OCI-LY3 (cell line): ENCODE results near the gene CTNNA3.

Experiments
- H2AFZ ChIP-seq: fragments of 200-600, 300-600 bp; shearing (Covaris generic); 2 replicates; pipeline ENCODE4 v1.6.0; 2014; ENCODE audit warnings: antibody characterized with exemption, low read depth, low read length
- H3K27ac ChIP-seq: fragments of 200-600, 300-600 bp; sonication (generic); 2 replicates; pipeline ENCODE4 v1.5.1; 2014; ENCODE audit warnings: mild to moderate bottlenecking, low read length, moderate library complexity, mixed read lengths
- H3K27me3 ChIP-seq: fragments of 200-600, 300-600 bp; sonication (generic); 2 replicates; pipeline ENCODE4 v1.6.1; 2014; ENCODE audit warnings: low read depth, low read length, mixed read lengths
- H3K36me3 ChIP-seq: fragments of 200-600, 300-600 bp; sonication (generic); replicated peaks from 2 replicates; pipeline ENCODE3; 2014; ENCODE audit warnings: low read depth, low read length, mixed read lengths
- H3K4me1 ChIP-seq: fragments of 300-600, 200-600 bp; sonication (generic); 2 replicates; pipeline ENCODE4 v1.6.1; 2014; ENCODE audit warnings: low read length, mixed read lengths
- H3K4me2 ChIP-seq: fragments of 200-600, 300-600 bp; sonication (generic); 2 replicates; pipeline ENCODE4 v1.6.1; 2014; ENCODE audit warnings: low read length, mixed read lengths
- H3K4me3 ChIP-seq: fragments of 300-600, 200-600 bp; sonication (generic); 2 replicates; pipeline ENCODE4 v1.5.1; 2014; ENCODE audit warnings: antibody characterized with exemption, mild to moderate bottlenecking, low read length, moderate library complexity
- H3K79me2 ChIP-seq: fragments of 300-600, 200-600 bp; shearing (Covaris generic); 2 replicates; pipeline ENCODE4 v1.6.1; 2014; ENCODE audit warnings: mild to moderate bottlenecking, low read length, mixed read lengths
- H3K9ac ChIP-seq: fragments of 300-600, 200-600 bp; shearing (Covaris generic); 2 replicates; pipeline ENCODE4 v1.6.0; 2014; ENCODE audit warnings: mild to moderate bottlenecking, low read length, moderate library complexity
- H3K9me3 ChIP-seq: fragments of 200-600, 300-600 bp; shearing (Covaris generic); 2 replicates; pipeline ENCODE4 v1.6.1; 2014; ENCODE audit warnings: low read length, mixed read lengths; ENCODE audit not compliant: insufficient read depth
- H4K20me1 ChIP-seq: fragments of 200-600, 300-600 bp; sonication (generic); 2 replicates; pipeline ENCODE4 v1.6.1; 2016; ENCODE audit warnings: low read length, mixed read lengths; ENCODE audit not compliant: insufficient read depth
- EZH2phosphoT487 ChIP-seq: fragments of 200-600 bp; shearing (Covaris generic); IDR thresholded peaks from 2 replicates; pipeline ENCODE4 v1.6.1; 2018; ENCODE audit warnings: antibody characterized with exemption, mixed run types, low read depth
- TF ChIP-seq, protein P1 (sequence below): fragments of 200-600, 300-600 bp; sonication (generic); IDR thresholded peaks from 2 replicates; pipeline ENCODE4 v1.5.1; 2014; ENCODE audit warnings: antibody characterized with exemption, low read length, low read depth

The CTNNA3 gene

GRCh38 chr10:67609996-67610793, 85.8 kb downstream of the CTNNA3 start:
- no peaks in the 10 kb centered on the region for H4K20me1 ChIP-seq
- no peak overlapping the region for H2AFZ ChIP-seq
- no peaks in the 10 kb centered on the region for H3K9me3 ChIP-seq
- no peak overlapping the region for H3K9ac ChIP-seq
- no peak overlapping the region for H3K4me3 ChIP-seq
- no peaks in the 10 kb centered on the region for H3K79me2 ChIP-seq
- H3K4me2 ChIP-seq, result no peak overlapping the region
- no peak for TF ChIP-seq EZH2phosphoT487
- TF ChIP-seq, protein P1, sequence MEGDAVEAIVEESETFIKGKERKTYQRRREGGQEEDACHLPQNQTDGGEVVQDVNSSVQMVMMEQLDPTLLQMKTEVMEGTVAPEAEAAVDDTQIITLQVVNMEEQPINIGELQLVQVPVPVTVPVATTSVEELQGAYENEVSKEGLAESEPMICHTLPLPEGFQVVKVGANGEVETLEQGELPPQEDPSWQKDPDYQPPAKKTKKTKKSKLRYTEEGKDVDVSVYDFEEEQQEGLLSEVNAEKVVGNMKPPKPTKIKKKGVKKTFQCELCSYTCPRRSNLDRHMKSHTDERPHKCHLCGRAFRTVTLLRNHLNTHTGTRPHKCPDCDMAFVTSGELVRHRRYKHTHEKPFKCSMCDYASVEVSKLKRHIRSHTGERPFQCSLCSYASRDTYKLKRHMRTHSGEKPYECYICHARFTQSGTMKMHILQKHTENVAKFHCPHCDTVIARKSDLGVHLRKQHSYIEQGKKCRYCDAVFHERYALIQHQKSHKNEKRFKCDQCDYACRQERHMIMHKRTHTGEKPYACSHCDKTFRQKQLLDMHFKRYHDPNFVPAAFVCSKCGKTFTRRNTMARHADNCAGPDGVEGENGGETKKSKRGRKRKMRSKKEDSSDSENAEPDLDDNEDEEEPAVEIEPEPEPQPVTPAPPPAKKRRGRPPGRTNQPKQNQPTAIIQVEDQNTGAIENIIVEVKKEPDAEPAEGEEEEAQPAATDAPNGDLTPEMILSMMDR, result no peak
- no peaks in the 10 kb centered on the region for H3K27me3 ChIP-seq
- no peaks in the 10 kb centered on the region for H3K4me1 ChIP-seq
- H3K27ac ChIP-seq, result no peak overlapping the region
- H3K36me3 ChIP-seq, result no peaks in the 10 kb centered on the region

- TF ChIP-seq, protein P1, result no peak
- TF ChIP-seq EZH2phosphoT487, result no peak
- H3K27ac ChIP-seq, result no peak overlapping the region
Measured at GRCh38 chr10:67608001-67608400, 88.0 kb downstream of the CTNNA3 start.

DNA sequence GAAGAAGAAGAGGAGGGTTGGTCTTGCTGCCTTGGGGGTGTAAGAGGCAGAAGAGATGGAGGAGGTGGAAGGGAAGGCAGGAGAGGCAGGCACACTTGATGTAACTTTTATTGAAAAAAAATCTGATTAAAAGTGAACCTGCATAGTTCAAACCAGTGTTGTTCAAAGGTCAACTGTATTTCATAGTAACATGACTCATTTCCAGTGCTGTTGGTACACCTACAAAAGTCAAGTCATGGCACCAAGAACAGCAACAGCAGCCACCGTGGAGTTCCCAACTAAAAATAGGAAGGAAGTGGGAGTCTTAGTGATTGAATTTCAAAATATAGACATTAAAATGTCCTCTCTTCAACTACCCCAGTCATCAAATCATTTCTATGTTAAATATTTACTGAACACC, 88.5 kb downstream of the CTNNA3 start:
- no peaks in the 10 kb centered on the region for H3K27me3 ChIP-seq
- H3K36me3 ChIP-seq, result no peaks in the 10 kb centered on the region
- no peak overlapping the region for H3K27ac ChIP-seq
- no peaks in the 10 kb centered on the region for H3K9me3 ChIP-seq
- H3K9ac ChIP-seq, result no peak overlapping the region
- H4K20me1 ChIP-seq, result no peaks in the 10 kb centered on the region
- H3K4me3 ChIP-seq, result no peak overlapping the region
- no peak overlapping the region for H3K4me2 ChIP-seq
- no peaks in the 10 kb centered on the region for H3K79me2 ChIP-seq
- no peak for TF ChIP-seq EZH2phosphoT487
- TF ChIP-seq, protein P1, result no peak
- no peak overlapping the region for H2AFZ ChIP-seq
- H3K4me1 ChIP-seq, result no peaks in the 10 kb centered on the region

More at GRCh38 chr10:67608001-67608400, 88.0 kb downstream of the CTNNA3 start:
- Histone ChIP-seq H4K20me1 (no peaks in the 10 kb centered on the region), H3K9ac (no peak overlapping the region), H3K9me3 (no peaks in the 10 kb centered on the region), H3K4me2 (no peak overlapping the region), H3K4me3 (no peak overlapping the region), H3K27me3 (no peaks in the 10 kb centered on the region), H3K4me1 (no peaks in the 10 kb centered on the region), H2AFZ (no peak overlapping the region), H3K79me2 (no peaks in the 10 kb centered on the region), H3K36me3 (no peaks in the 10 kb centered on the region)

DNA sequence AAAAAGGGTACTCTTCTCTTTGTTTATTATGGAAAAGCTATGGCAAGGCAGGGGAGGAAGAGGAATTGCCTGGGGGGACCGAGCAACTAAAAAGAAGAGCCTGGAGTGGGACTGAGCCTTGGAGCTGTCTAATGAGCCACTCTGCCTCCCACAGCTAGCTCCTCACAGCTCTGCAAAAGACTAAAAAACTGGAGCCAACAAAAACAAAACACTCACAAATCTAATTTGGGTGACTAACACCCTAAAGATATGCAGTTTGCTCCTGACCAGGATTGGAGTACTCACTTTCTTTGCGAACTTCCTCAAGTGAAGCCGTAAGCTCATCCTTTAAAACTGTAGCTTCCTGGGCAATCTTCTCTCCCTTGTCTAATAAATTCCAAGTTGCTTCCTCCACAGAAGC, 89.4 kb downstream of the CTNNA3 start:
- H3K9me3 ChIP-seq, result no peaks in the 10 kb centered on the region
- H3K4me3 ChIP-seq, result no peak overlapping the region
- H2AFZ ChIP-seq, result no peak overlapping the region
- TF ChIP-seq, protein P1, result no peak
- TF ChIP-seq EZH2phosphoT487, result no peak
- H3K9ac ChIP-seq, result no peak overlapping the region
- H3K27me3 ChIP-seq, result no peaks in the 10 kb centered on the region
- no peaks in the 10 kb centered on the region for H4K20me1 ChIP-seq
- no peaks in the 10 kb centered on the region for H3K36me3 ChIP-seq
- H3K4me2 ChIP-seq, result no peak overlapping the region
- H3K79me2 ChIP-seq, result no peaks in the 10 kb centered on the region
- no peak overlapping the region for H3K27ac ChIP-seq
- H3K4me1 ChIP-seq, result no peaks in the 10 kb centered on the region
